Gastrocnemius medialis (tissue), 4 donors: ENCODE measurements around the gene SAE1.

Source experiments
- POLR2A ChIP-seq, 2 donors: fragments of 450-650 bp; IDR thresholded peaks; one replicate each; pipeline ENCODE4 v1.6.1; 2017; ENCODE audit warnings: antibody characterized with exemption in 2 of 2, mild to moderate bottlenecking in 2 of 2, moderate library complexity in 2 of 2
- TF ChIP-seq, protein P1 (sequence below), 5 experiments: fragments of 450-650 bp in 3 of 5; fragments of 200-600 bp in 2 of 5; sonication (generic) in 2 of 5; IDR thresholded peaks in 4 of 5; conservative IDR thresholded peaks in 1 of 5; 1 replicate in 4 of 5; 2 replicates in 1 of 5; pipeline ENCODE4 v1.5.1; 2016 to 2019; ENCODE audit warnings: antibody characterized with exemption in 5 of 5, mild to moderate bottlenecking in 3 of 5, moderate library complexity in 3 of 5

DNA sequence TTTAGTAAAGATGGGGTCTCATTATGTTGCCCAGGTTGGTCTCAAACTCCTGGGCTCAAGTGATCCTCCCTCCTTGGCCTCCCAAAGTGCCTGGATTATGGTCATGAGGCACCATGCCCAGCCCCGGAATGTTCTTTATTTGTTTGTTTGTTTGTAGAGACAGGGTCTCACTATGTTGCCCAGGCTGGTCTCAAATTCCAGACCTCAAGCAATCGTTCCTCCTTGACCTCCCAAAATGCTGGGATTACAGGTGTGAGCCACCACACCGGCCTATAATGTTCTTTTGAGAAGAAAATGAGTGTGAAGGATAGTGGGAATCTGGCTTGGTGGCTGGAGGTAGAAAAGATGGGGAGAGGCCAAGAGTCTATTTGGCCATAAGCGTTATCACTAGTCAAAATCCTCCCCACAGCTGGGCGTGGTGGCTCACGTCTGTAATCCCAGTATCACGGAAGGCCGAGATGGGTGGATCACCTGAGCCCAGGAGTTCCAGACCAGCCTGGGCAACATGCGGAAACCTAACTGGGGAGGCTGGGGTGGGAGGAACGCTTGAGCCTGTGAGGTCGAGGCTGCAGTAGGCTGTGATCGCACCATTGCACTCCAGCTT is 105.5 kb downstream of the SAE1 start:
- TF ChIP-seq, protein P1, sequence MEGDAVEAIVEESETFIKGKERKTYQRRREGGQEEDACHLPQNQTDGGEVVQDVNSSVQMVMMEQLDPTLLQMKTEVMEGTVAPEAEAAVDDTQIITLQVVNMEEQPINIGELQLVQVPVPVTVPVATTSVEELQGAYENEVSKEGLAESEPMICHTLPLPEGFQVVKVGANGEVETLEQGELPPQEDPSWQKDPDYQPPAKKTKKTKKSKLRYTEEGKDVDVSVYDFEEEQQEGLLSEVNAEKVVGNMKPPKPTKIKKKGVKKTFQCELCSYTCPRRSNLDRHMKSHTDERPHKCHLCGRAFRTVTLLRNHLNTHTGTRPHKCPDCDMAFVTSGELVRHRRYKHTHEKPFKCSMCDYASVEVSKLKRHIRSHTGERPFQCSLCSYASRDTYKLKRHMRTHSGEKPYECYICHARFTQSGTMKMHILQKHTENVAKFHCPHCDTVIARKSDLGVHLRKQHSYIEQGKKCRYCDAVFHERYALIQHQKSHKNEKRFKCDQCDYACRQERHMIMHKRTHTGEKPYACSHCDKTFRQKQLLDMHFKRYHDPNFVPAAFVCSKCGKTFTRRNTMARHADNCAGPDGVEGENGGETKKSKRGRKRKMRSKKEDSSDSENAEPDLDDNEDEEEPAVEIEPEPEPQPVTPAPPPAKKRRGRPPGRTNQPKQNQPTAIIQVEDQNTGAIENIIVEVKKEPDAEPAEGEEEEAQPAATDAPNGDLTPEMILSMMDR (IDR thresholded peaks at IDR 0.05 in 4 of 5, conservative IDR thresholded peaks at IDR 0.05 in 1 of 5) = no peak
- TF ChIP-seq POLR2A (IDR thresholded peaks at IDR 0.05) = no peak
